ENCODE data around the gene TAF10.

DNA sequence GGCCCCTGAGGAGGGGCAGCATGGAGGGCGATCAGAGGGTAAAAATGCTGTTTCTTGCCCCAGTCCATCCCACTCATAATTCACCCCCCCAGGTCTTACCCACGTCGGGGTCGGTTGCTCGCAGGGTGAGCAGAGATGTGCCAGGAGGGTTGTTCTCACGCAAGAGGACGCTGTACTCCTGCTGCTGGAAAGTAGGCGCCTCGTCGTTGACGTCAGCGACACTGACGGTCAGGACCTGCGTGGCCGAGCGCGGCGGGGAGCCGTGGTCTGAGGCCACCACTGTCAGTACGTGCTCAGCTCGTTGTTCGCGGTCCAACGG, 17.5 kb upstream of the TAF10 start:
- TF ChIP-seq POLR2A (IDR thresholded peaks at IDR 0.05), result no peak
- TF ChIP-seq, protein P1, sequence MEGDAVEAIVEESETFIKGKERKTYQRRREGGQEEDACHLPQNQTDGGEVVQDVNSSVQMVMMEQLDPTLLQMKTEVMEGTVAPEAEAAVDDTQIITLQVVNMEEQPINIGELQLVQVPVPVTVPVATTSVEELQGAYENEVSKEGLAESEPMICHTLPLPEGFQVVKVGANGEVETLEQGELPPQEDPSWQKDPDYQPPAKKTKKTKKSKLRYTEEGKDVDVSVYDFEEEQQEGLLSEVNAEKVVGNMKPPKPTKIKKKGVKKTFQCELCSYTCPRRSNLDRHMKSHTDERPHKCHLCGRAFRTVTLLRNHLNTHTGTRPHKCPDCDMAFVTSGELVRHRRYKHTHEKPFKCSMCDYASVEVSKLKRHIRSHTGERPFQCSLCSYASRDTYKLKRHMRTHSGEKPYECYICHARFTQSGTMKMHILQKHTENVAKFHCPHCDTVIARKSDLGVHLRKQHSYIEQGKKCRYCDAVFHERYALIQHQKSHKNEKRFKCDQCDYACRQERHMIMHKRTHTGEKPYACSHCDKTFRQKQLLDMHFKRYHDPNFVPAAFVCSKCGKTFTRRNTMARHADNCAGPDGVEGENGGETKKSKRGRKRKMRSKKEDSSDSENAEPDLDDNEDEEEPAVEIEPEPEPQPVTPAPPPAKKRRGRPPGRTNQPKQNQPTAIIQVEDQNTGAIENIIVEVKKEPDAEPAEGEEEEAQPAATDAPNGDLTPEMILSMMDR (IDR thresholded peaks at IDR 0.05), result no peak
